ENCODE data around the gene FBXL17.

FBXL17 gene

DNA sequence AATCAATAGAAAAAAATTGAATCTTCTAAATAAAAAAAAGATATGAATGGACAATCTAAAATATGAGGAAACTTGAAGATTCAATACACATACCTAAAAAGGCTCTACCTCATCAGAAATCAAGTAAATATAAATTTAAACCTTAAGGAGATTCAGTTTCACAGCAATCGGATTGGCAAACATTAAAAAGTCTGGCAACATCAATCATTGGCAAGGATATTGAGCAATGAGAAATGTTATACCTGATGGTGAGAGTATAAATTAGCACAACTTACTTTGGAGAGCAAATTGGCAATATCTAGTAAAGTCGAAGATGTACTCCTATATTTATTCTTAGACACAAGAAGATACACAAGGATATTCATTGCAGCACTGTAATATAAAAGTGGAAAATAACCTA lies 436.8 kb downstream of the FBXL17 start:
- DNase-seq = no peak

DNA sequence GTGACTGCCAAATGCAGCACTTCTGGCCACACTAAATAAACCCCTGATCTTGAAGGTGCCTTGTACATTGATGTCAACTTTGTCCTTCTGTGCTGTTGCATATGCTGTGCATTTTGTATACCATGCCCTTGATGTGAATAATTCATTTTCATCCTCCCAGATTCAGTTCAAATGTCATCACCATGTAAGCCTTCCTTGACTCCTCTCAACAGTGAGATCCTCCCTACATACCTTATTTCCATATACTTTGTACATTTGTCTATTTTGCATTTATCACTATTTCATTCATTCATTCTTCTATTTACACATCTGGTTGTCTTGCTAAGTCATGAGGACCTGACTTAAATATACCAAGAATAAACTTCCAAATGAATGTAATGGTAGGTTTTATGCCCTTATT lies 438.0 kb downstream of the FBXL17 start:
- no peak for DNase-seq

GRCh38 chr5:107941036-107941435 lies 440.9 kb downstream of the FBXL17 start:
- DNase-seq = no peak

DNA sequence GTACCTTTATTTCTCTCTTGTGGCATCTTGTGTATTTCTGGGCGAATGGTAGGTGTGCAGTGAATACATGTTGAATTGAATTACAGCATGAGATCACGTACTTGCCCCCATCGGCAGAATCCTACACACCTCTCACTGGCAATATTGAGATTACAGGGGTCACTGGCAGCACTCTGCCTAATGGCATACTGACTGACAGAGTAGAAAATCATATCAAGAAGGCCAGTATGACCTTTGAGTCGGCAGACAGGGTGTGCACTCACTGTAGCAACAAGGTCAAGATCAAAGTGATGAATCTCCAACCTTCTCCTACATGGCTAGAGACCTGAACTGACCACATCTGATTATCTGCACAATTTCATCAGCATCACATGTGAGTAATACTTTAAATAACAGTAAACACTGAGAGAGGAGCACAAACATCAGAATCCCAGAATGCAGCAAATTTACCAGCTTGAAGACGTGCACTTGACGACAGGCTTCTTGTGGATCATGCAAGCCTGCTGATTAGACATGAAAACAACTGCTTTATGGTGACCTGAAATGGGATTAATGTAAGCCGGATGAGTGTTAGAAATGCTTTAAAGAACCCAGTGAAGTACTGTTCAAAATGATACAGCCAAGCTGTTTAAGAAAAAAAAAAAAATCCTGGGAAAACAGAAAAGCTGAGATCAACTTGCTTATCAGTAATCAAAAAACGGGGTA lies 444.1 kb downstream of the FBXL17 start:
- no peak for DNase-seq

DNA sequence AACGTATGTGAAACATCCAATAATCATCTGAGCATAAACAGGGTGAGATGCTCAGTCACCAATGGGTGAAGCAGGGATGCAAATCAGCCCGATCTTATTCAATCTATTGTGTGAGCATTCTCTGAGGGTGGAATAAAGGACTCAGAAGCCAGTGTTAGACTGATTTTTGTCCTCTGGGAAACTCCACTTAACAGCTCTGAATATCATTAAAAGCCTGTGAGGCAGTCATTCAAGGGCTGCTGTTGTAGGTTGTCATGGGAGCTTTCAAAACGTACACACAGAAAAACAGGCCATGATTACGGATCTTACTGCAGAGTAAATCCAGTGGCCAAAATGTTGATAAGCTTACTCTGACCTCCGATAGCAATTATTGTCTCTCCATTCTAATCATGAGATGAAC lies 444.7 kb downstream of the FBXL17 start:
- DNase-seq = peak; percentile 6 to 67 (median 8)

DNA sequence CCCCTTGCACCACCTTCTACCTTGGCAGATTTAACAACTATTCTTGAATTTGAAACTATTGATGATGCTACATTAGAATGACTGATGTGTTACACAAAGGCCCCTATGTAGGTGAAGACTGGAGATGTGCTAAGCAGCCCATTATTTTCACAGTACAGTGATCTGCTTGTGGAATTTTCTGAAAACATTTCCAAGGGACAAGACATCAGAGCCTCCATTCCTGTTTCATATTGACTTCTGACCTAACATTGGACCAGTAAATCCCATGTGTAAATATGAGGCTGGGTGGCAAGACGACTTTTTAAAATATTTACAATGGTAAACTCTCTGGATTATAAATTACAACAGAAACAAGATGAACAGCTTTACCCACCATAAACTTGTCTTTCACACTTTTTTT lies 445.4 kb downstream of the FBXL17 start:
- DNase-seq = peak in 1 of 3 experiments; percentile 7

- peak in 1 of 3 experiments; percentile 2 for DNase-seq
Measured at GRCh38 chr5:107935645-107936044, 446.3 kb downstream of the FBXL17 start.

- no peak for DNase-seq
Measured at GRCh38 chr5:107933326-107933725, 448.6 kb downstream of the FBXL17 start.

- peak in 1 of 3 experiments; percentile 49 for DNase-seq
Measured at GRCh38 chr5:107930891-107931290, 451.0 kb downstream of the FBXL17 start.

DNA sequence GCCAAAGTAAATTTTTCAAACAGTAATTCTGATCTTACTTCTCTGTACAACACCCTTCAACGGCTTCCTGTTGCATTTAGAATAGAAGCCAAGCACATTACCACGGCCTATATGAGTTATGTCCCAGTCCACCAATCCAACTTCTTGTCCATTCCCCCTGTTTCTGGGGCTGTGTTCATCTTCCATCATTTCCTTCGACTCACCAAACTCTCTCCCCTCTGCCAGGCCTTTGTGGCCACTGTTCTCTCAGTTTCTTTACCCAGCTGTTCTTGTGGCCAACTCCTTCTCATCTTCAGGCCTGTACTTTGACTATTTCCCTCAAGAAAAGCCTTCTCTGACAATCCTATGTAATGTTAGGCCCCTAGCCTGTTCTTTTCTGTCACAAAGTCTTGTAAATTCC lies 451.8 kb downstream of the FBXL17 start:
- no peak for DNase-seq

DNA sequence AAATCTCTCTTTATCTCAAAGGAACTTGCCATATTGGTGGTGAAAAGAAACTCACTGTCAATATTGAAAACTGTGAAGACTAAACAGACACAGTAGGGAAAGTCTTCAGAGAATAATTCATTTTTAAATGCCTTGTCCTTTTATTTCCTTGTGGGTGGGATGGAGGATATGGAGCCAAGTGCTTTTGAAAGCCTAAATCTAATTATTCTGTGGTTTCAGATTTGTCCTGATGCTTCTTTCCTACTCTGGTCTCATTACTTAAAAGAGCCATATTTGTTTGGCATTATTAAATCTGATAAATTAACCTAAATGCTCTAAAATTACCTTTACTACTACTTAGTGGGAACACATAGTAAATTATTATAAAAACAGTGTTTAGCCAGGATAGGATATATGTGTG lies 452.8 kb downstream of the FBXL17 start:
- no peak for DNase-seq

GRCh38 chr5:107926121-107926520 lies 455.8 kb downstream of the FBXL17 start:
- DNase-seq = no peak

DNA sequence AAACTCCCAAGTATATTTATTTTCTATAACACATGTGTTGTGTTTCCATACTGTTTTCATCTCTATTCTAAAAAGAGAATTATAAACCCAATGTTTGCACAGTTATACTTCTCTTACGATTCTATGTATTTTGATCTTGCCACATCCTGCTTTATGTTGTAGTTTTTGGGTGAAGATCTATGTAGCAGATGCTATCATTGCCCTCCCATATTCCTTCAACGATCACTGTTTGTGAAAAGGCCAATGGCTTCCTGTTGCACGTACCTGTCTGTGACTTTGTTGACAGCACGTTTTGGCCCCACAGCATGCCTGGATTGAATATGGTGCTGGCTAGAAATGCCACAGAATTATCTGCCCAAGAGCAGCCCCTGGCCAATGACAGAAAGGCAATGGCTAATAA lies 456.7 kb downstream of the FBXL17 start:
- DNase-seq = no peak

- no peak for DNase-seq
Measured at GRCh38 chr5:107919969-107920368, 461.9 kb downstream of the FBXL17 start.

DNA sequence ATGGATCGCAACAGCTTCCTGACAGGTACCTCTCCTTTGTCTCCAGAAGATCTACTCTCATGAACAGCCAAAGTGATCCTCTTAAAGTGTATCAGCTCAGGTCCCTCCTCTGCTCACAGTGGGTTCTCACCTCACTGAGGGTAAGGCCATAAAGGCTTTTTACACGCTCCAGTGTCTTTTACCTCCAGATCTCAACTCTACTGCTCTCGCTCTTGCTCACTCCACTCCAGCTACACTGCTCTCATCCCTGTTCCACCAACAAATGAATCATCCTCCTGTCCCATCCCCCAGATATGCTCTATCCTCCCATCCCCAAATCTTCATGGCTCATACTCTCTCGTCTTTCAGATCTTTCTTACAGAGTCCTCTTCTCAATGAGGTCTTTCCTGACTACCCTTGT lies 462.5 kb downstream of the FBXL17 start:
- DNase-seq = no peak

DNA sequence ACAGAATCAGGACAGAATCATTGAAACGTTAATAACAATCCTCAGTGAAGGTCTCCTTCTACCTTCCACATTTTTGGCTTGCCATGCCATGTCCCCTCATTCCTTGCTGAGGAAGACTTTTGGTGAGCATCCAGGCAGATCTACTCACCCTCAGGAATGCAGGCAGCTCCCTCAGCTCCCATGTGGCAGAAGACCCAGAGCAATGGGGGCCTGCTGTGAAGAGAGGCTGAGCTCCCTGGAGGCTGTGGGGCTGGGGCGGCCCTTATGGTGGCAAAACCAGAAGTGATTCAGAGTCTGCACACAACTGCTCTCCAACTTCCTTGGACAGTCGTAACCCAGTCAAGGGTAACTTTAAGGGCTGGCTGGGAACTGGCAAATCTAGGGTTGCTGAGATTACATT lies 463.9 kb downstream of the FBXL17 start:
- DNase-seq = no peak

DNA sequence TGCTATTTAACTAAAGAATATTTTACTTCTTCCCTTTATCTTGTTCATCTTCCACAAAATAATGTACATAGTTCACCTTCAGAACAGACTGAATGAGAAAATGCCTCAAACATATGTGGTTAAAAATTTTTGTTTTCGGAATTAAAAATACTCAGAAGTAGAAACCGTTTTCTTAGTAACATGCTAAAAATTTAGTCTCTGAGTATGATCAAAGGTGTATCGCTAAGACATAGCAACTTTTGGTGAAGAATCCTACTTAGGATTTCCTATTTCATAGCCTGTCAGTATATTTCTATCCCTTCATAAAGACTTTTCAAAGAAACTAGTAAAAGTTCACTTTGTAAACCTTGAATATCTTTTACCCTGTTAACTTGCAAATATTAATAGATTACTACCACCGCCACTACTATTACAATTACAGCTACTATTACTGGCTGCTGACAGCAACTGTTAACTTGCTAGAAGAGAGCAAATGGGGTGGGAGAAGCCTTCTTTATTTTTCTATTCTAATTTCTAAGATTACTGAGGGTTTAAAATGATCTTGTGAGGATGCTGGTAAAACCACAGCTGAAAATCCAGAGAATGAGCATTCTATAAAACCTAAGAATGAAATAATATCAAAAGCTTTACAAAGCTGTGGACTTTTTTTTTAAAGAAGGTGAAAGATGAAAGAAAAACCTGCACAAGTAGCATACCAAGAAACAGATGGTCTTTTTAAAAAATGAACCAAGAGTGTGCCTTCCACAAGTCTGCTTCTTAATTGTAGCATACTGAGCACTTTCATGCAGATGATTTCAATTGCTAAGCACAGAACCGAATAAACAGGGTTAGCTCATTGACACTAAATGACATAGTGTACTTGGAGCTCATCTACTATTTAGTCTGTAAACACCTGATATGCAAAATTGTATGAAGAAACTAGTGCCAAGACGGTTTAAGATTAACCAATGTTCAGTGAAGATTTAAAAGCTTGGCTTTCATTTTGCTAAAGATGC lies 464.9 kb downstream of the FBXL17 start:
- no peak for DNase-seq

GRCh38 chr5:107915176-107915812 lies 466.6 kb downstream of the FBXL17 start:
- no peak for DNase-seq

- DNase-seq = no peak
Measured at GRCh38 chr5:107913494-107913893, 468.4 kb downstream of the FBXL17 start.

DNA sequence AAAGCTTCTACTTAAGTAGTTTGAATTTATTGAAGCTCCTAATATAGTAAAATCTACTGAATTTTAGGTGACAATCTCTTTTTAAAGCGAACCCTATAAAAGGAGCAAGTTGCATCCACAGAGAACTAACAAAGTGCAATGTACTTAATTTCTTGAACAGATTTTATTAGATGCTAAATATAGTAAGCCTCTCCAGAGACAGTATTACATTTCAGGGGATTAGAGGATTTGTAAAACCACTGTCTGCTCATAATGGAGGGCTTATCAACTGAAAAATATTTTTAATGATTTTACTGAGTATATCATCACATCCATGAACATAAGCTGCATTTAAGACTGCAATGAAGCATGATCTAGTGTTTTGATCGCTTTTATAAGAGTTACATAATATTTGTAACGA lies 481.2 kb downstream of the FBXL17 start:
- no peak for DNase-seq

- DNase-seq = no peak
Measured at GRCh38 chr5:107894361-107894760, 487.5 kb downstream of the FBXL17 start.

GRCh38 chr5:107893642-107894041 lies 488.3 kb downstream of the FBXL17 start:
- no peak for DNase-seq

DNA sequence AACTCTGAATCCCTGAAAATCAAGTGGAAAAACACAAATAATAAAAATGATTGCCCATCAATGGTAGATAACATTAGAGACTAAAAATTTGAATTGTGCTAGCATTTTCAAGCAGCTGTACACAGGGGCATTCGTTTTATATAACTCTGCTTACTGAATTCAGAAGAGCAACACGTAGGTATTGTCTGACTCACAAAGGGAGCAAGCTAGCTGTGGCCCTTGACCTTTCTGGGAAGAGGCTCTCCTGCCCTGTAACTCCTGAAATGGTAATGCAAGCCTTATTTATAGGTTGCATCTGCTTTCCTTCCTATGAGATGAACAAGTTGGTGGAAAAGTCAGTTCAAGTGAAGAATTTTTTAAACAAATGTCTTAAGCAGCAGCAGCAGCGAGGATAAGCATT lies 492.5 kb downstream of the FBXL17 start:
- no peak for DNase-seq

DNA sequence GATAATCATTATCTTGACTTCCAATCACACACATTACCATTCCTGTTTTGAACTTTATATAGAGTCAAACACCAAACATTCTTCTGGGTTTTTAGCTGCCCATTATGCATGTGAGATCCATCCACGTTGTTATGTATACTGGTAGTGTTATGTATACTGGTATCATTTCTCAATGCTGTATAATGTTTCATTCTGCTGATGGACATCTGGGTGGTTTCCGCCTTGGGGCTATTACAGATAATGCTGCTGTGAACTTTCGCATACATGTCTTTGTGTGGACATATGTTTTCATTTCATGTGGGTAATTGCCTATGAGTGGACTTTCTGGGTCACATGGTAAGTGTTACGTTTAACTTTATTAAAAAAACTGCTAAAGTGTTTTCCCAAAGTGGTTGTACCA lies 493.4 kb downstream of the FBXL17 start:
- no peak for DNase-seq

Measured in NCI-H1417 (cell line).